ENCODE results near the gene HAGHL.

DNA sequence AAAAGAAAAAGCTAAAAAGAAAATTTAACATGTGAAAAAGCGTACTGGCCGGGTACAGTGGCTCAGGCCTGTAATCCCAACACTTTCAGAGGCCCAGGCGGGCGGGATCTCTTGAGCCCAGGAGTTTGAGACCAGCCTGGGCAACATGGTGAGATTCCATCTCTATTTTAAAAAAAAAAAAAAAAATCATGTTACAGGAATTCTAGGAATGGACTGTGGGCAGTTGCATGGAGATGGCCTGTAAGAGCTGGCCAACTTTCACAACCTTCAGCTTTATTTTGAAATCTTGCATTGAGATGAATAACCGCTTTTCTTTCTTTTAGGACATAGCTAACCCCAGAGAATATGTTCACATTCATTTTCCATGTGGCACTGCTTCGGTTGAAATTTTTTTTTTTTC is 22.1 kb downstream of the HAGHL start:
- TF ChIP-seq, protein P1, sequence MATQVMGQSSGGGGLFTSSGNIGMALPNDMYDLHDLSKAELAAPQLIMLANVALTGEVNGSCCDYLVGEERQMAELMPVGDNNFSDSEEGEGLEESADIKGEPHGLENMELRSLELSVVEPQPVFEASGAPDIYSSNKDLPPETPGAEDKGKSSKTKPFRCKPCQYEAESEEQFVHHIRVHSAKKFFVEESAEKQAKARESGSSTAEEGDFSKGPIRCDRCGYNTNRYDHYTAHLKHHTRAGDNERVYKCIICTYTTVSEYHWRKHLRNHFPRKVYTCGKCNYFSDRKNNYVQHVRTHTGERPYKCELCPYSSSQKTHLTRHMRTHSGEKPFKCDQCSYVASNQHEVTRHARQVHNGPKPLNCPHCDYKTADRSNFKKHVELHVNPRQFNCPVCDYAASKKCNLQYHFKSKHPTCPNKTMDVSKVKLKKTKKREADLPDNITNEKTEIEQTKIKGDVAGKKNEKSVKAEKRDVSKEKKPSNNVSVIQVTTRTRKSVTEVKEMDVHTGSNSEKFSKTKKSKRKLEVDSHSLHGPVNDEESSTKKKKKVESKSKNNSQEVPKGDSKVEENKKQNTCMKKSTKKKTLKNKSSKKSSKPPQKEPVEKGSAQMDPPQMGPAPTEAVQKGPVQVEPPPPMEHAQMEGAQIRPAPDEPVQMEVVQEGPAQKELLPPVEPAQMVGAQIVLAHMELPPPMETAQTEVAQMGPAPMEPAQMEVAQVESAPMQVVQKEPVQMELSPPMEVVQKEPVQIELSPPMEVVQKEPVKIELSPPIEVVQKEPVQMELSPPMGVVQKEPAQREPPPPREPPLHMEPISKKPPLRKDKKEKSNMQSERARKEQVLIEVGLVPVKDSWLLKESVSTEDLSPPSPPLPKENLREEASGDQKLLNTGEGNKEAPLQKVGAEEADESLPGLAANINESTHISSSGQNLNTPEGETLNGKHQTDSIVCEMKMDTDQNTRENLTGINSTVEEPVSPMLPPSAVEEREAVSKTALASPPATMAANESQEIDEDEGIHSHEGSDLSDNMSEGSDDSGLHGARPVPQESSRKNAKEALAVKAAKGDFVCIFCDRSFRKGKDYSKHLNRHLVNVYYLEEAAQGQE (IDR thresholded peaks at IDR 0.05) = no peak
- TF ChIP-seq HNF4G (IDR thresholded peaks at IDR 0.05) (no peak), CTCF (IDR thresholded peaks at IDR 0.05; ENCODE audit: low read depth, low read length, missing input control) (no peak), RAD21 (IDR thresholded peaks at IDR 0.05) (no peak), ZBTB33 (IDR thresholded peaks at IDR 0.05) (no peak), FOXA1 (IDR thresholded peaks at IDR 0.05) (no peak), YY1 (IDR thresholded peaks at IDR 0.05) (no peak), MAX (IDR thresholded peaks at IDR 0.05) (no peak), GABPA (IDR thresholded peaks at IDR 0.05 in 1 of 2, conservative IDR thresholded peaks at IDR 0.05 in 1 of 2) (no peak), EGR1 (IDR thresholded peaks at IDR 0.05; ENCODE audit: low read depth in 2 of 2) (no peak)

All from liver (tissue), 3 donors.